ENCODE data around the gene KCNJ12.
"Not testable (repeated sequence)": the region's sequence is repeated elsewhere in the genome, so short reads cannot be mapped to it uniquely, and the experiment has no call there.

The KCNJ12 gene

DNA sequence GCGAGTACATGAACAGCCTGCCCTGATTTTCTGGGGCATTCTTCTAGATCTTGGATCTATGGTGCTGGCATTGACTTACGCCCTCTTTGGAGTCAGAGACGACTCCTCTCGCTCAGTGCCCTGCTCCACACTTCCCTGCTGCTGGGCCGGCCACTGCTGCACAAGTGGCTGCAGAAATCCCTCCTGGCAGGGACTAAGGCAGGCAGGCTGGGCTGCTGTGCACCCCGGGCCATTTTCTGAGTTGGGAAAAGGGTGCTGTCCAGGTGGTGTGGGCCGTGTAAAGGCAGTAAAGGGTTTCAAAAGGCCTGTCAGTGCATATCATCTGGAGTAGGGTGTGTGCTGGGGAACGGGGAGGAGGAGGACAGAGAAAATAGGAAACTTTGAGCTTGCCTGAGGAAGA, 50.1 kb downstream of the KCNJ12 start:
- not testable (repeated sequence) for H3K4me3 ChIP-seq (ENCODE audit: insufficient read depth, low read depth, low read length, poor library complexity, severe bottlenecking); H3K27ac ChIP-seq (ENCODE audit: insufficient read depth, low read length, poor library complexity, severe bottlenecking); DNase-seq; H3K36me3 ChIP-seq (ENCODE audit: control insufficient read depth, insufficient read depth, low read length); H3K9me3 ChIP-seq (ENCODE audit: control insufficient read depth, low read length); H3K27me3 ChIP-seq (replicated peaks; ENCODE audit: control insufficient read depth, insufficient read depth, low read length, poor library complexity, severe bottlenecking); H3K4me1 ChIP-seq (ENCODE audit: control insufficient read depth, insufficient read depth, low read length, poor library complexity, severe bottlenecking)

DNA sequence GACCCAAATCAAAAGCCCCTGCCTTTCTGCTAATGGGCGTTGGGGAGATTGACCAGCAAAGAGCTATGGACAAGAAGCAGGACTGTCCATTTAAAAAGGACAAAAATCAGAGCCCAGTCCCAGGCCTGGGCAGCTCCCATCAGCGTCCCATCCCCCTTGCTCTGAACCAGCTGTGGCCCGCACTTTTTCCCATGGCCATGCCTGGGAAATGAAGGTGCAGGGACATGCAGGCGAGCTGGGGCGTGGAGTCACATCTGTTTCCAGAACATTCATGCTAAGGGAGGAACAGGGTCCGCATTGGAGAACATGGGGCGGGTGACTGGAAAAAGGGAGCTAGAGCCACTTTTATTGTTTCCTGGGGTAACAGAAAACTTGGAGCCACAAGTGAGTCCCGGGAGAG, 50.7 kb downstream of the KCNJ12 start:
- not testable (repeated sequence) for H3K4me3 ChIP-seq (ENCODE audit: insufficient read depth, low read depth, low read length, poor library complexity, severe bottlenecking); H3K9me3 ChIP-seq (ENCODE audit: control insufficient read depth, low read length); H3K36me3 ChIP-seq (ENCODE audit: control insufficient read depth, insufficient read depth, low read length); DNase-seq; H3K4me1 ChIP-seq (ENCODE audit: control insufficient read depth, insufficient read depth, low read length, poor library complexity, severe bottlenecking); H3K27me3 ChIP-seq (replicated peaks; ENCODE audit: control insufficient read depth, insufficient read depth, low read length, poor library complexity, severe bottlenecking); H3K27ac ChIP-seq (ENCODE audit: insufficient read depth, low read length, poor library complexity, severe bottlenecking)

DNA sequence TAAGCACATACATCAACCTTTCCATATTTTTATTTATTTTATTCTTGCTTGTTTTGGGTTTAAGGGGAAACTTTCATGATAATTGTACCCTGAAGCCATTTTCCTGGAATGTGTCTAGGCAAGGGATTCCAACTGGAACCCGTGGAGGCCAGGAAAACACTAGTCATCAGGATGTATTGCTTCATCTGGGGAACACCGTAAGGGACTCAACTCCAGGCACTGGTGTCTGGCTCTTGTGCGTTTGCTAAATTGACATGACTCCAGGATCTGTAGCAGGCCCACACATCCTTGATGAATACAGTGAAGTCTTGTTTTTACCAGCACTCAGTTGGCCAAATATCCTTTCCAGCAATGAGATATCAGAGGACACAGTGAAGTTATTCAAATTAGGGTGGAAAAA, 51.6 kb downstream of the KCNJ12 start:
- not testable (repeated sequence) for H3K27ac ChIP-seq (ENCODE audit: insufficient read depth, low read length, poor library complexity, severe bottlenecking); H3K27me3 ChIP-seq (replicated peaks; ENCODE audit: control insufficient read depth, insufficient read depth, low read length, poor library complexity, severe bottlenecking); H3K36me3 ChIP-seq (ENCODE audit: control insufficient read depth, insufficient read depth, low read length); H3K9me3 ChIP-seq (ENCODE audit: control insufficient read depth, low read length); DNase-seq; H3K4me1 ChIP-seq (ENCODE audit: control insufficient read depth, insufficient read depth, low read length, poor library complexity, severe bottlenecking); H3K4me3 ChIP-seq (ENCODE audit: insufficient read depth, low read depth, low read length, poor library complexity, severe bottlenecking)

DNA sequence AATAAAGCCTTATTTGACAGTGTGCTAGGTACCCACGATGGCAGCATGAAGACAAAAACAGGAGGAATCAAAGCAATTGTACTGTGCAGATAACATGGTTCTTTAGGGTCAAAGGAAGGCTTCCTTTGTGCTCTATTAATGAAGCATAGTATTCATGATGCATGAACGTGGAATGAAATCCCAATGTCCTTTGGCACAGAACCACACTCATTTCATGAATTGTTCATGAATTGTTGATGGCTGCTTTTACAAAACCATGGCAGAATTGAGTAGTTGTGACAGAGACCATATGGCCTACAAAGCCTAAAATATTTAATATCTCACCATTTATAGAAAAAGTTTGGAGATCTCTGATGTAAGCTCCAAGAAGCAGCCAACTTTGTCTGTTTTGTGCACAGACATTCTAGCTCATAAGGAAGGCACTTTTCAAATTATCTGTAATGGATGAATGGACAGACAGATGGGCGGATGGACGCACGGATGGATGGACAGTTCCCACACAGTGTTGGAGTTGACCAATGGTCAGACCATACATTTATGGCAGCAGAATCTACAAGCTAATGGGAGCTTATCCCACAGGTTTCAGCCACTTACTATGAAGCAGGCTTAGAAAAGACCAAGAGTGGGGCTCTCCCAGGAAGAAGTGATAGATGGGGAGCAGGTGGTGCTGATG, 52.7 kb downstream of the KCNJ12 start:
- H3K9me3 ChIP-seq (ENCODE audit: control insufficient read depth, low read length); H3K4me1 ChIP-seq (ENCODE audit: control insufficient read depth, insufficient read depth, low read length, poor library complexity, severe bottlenecking); H3K36me3 ChIP-seq (ENCODE audit: control insufficient read depth, insufficient read depth, low read length); H3K27me3 ChIP-seq (replicated peaks; ENCODE audit: control insufficient read depth, insufficient read depth, low read length, poor library complexity, severe bottlenecking); DNase-seq; H3K4me3 ChIP-seq (ENCODE audit: insufficient read depth, low read depth, low read length, poor library complexity, severe bottlenecking); H3K27ac ChIP-seq (ENCODE audit: insufficient read depth, low read length, poor library complexity, severe bottlenecking): not testable (repeated sequence)

DNA sequence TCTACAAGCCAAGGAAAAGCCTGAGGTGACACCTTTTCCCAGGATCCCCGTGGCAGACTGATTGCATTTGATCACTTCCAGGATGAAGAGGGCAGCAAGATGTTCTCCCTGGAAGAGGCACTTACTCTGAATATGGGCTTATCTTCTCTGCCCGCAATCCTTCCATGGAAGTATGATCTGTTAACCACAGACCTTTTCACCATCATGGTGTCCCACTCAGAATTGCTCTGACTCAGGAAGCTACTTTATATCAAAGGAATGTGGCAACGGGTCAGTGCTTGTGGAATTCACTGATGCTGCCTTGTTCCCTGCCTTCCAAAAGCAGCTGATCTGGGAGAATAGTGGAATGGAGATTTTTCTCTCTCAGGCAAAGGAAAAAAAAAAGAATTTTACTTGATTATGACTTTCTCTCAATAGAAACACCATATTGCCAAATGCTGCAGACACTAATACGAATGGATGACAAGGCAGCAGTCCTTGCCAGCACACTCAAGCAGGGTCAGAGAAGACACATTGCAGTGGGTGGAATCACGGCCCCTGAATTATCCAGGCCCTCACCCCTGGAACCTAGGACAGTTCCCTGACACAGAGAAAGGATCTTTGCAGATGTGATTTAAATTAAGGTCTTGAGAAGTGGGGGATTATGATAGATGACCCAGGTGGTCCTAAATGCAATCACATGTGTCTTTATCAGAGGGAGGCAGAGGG, 53.9 kb downstream of the KCNJ12 start:
- not testable (repeated sequence) for H3K27me3 ChIP-seq (replicated peaks; ENCODE audit: control insufficient read depth, insufficient read depth, low read length, poor library complexity, severe bottlenecking); H3K27ac ChIP-seq (ENCODE audit: insufficient read depth, low read length, poor library complexity, severe bottlenecking); H3K36me3 ChIP-seq (ENCODE audit: control insufficient read depth, insufficient read depth, low read length); DNase-seq; H3K9me3 ChIP-seq (ENCODE audit: control insufficient read depth, low read length); H3K4me3 ChIP-seq (ENCODE audit: insufficient read depth, low read depth, low read length, poor library complexity, severe bottlenecking); H3K4me1 ChIP-seq (ENCODE audit: control insufficient read depth, insufficient read depth, low read length, poor library complexity, severe bottlenecking)

DNA sequence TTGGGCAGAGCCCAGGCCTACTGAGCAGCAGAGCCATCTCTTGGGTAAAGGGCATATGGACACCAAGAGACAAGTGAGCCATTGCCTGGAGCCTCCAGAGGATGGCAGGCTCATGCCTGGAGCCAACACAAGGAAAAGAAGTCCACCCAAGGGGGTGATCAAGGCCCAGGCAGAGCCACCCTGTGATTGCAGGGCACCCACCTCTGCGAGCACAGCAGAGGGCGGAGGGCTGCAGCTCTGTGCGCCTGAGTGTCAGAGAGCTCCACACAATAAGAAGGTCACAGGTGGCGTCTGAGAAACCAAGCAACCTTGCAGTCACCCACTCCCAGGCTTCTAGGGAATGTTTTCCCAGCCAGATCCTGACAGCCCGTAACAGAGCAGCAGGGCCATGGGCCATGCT, 57.8 kb downstream of the KCNJ12 start:
- not testable (repeated sequence) for H3K4me1 ChIP-seq (ENCODE audit: control insufficient read depth, insufficient read depth, low read length, poor library complexity, severe bottlenecking); H3K9me3 ChIP-seq (ENCODE audit: control insufficient read depth, low read length); H3K4me3 ChIP-seq (ENCODE audit: insufficient read depth, low read depth, low read length, poor library complexity, severe bottlenecking); DNase-seq; H3K36me3 ChIP-seq (ENCODE audit: control insufficient read depth, insufficient read depth, low read length); H3K27me3 ChIP-seq (replicated peaks; ENCODE audit: control insufficient read depth, insufficient read depth, low read length, poor library complexity, severe bottlenecking); H3K27ac ChIP-seq (ENCODE audit: insufficient read depth, low read length, poor library complexity, severe bottlenecking)

DNA sequence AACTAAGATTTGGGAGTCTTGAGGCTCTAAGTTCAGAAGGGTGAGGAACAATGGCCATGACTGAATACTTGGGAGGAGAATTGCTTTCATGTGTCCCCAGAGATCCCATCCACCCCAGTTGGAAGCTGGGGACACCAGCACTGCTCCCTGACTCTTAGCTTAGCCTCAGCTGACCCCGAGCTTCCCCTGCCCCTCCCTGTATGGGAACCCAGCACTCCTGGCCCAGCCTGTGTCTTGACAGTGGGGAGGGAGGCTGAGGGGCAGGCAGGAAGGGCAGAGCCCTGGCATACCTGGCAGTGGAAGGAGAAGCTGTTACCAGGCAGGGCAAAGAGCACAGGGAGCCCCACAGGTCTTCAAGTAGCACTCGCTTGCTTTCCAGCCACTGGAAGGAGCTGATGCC, 58.8 kb downstream of the KCNJ12 start:
- not testable (repeated sequence) for H3K9me3 ChIP-seq (ENCODE audit: control insufficient read depth, low read length); H3K27ac ChIP-seq (ENCODE audit: insufficient read depth, low read length, poor library complexity, severe bottlenecking); H3K36me3 ChIP-seq (ENCODE audit: control insufficient read depth, insufficient read depth, low read length); H3K27me3 ChIP-seq (replicated peaks; ENCODE audit: control insufficient read depth, insufficient read depth, low read length, poor library complexity, severe bottlenecking); H3K4me1 ChIP-seq (ENCODE audit: control insufficient read depth, insufficient read depth, low read length, poor library complexity, severe bottlenecking); H3K4me3 ChIP-seq (ENCODE audit: insufficient read depth, low read depth, low read length, poor library complexity, severe bottlenecking); DNase-seq

DNA sequence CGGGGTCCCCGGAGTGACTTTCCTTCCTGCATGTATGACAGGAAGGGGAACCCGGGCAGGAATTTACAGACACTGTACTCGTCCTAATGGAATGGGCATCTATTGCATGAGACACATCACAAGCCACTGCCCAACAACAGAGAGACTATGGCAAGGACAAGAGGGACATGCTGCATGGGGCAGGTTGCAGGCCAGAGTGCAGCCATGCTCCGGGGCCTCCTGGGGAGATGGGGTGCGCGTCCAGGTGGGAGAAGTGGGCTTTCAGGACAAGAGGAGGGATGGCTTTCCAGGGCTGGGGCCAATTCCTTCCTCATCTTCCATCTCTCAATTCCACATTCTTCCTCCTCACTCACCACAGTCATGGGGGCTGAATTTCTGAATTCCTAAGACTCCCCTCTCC, 60.3 kb downstream of the KCNJ12 start:
- not testable (repeated sequence) for H3K27me3 ChIP-seq (replicated peaks; ENCODE audit: control insufficient read depth, insufficient read depth, low read length, poor library complexity, severe bottlenecking); H3K4me3 ChIP-seq (ENCODE audit: insufficient read depth, low read depth, low read length, poor library complexity, severe bottlenecking); H3K36me3 ChIP-seq (ENCODE audit: control insufficient read depth, insufficient read depth, low read length); H3K4me1 ChIP-seq (ENCODE audit: control insufficient read depth, insufficient read depth, low read length, poor library complexity, severe bottlenecking); H3K27ac ChIP-seq (ENCODE audit: insufficient read depth, low read length, poor library complexity, severe bottlenecking); H3K9me3 ChIP-seq (ENCODE audit: control insufficient read depth, low read length); DNase-seq

DNA sequence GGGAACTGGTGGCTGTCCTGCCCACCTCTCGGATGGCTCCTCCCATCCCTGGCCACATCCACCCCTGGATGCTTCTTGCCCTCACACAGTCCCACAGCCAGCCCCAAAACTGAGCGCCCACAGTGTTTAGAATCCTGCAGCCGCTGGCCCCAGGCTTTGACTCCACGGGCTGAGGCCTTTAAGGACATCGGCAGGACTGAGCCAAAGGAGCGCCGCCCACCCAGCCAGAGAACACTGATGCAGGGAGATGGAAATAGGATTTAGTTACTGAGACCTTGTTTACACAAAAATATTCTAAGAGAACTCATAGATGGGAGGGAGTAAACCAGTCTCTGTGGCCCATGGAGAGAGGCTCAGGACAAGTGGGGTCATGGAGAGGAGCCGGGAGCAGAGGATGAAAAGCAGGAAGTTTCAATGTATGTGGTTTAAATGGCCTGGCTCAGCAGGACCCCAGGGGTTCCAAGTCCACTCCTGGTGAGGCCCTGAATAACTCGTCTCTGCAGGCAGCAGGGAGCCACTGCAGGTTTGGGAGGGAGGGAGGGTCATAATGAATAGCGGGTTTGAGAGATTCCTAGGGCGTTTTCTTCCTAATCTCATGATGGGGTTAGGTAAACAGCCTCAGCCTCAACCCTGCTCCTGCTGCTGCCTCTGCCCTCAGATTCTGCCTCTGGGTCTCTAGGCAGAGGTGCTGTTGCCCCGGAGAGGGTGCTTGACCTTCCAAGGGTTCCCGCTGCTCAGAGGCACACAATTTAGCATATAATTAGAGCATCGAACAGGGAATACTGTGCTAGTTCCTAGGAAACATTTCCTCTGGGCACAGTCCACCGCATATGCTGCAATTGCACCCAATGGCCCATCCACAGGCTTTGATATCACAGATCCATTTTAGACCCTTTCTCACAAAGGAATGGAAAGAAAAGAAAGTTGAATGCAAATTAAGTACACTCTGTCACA, 61.0 kb downstream of the KCNJ12 start:
- H3K27me3 ChIP-seq (replicated peaks; ENCODE audit: control insufficient read depth, insufficient read depth, low read length, poor library complexity, severe bottlenecking); DNase-seq; H3K36me3 ChIP-seq (ENCODE audit: control insufficient read depth, insufficient read depth, low read length); H3K9me3 ChIP-seq (ENCODE audit: control insufficient read depth, low read length); H3K4me1 ChIP-seq (ENCODE audit: control insufficient read depth, insufficient read depth, low read length, poor library complexity, severe bottlenecking); H3K4me3 ChIP-seq (ENCODE audit: insufficient read depth, low read depth, low read length, poor library complexity, severe bottlenecking); H3K27ac ChIP-seq (ENCODE audit: insufficient read depth, low read length, poor library complexity, severe bottlenecking): not testable (repeated sequence)

Measured in effector memory CD4-positive, alpha-beta T cell (primary cell).